Subcutaneous abdominal adipose tissue (tissue), 5 donors: ENCODE results near the gene EME2.
A peak's percentile ranks its signal among the peaks of the same experiment; 100 is the strongest.

Experiments used
- H3K27ac ChIP-seq: one replicate; pipeline ENCODE4 v1.7.0; 2013; ENCODE audit warnings: low read depth, mild to moderate bottlenecking, inconsistent platforms, low read length, moderate library complexity
- H3K27me3 ChIP-seq, 5 donors: one replicate each; pipeline ENCODE4 v1.7.0; 2013; ENCODE audit warnings: low read length in 5 of 5, inconsistent platforms in 1 of 5; ENCODE audit not compliant: control insufficient read depth in 5 of 5, insufficient read depth in 4 of 5
- H3K36me3 ChIP-seq, 5 donors: one replicate each; pipeline ENCODE4 v1.7.0; 2013; ENCODE audit warnings: low read length in 5 of 5; ENCODE audit not compliant: control insufficient read depth in 5 of 5, insufficient read depth in 5 of 5
- H3K4me1 ChIP-seq, 5 donors: one replicate each; pipeline ENCODE4 v1.7.0; 2013; ENCODE audit warnings: low read length in 5 of 5, mild to moderate bottlenecking in 3 of 5, moderate library complexity in 1 of 5; ENCODE audit not compliant: control insufficient read depth in 5 of 5, insufficient read depth in 5 of 5
- H3K4me3 ChIP-seq, 5 donors: one replicate each; pipeline ENCODE4 v1.7.0; 2013; ENCODE audit warnings: low read length in 5 of 5, low read depth in 1 of 5
- H3K9ac ChIP-seq, 5 donors: one replicate each; pipeline ENCODE4 v1.7.0; 2013; ENCODE audit warnings: low read length in 5 of 5, mild to moderate bottlenecking in 4 of 5, moderate library complexity in 3 of 5
- H3K9me3 ChIP-seq, 5 donors: one replicate each; pipeline ENCODE4 v1.7.0; 2013; ENCODE audit warnings: low read length in 5 of 5; ENCODE audit not compliant: control insufficient read depth in 5 of 5
- donor health status: healthy.
- donor health status: healthy.
- donor health status: healthy.
- donor health status: healthy.
- donor health status: healthy.

The EME2 gene

DNA sequence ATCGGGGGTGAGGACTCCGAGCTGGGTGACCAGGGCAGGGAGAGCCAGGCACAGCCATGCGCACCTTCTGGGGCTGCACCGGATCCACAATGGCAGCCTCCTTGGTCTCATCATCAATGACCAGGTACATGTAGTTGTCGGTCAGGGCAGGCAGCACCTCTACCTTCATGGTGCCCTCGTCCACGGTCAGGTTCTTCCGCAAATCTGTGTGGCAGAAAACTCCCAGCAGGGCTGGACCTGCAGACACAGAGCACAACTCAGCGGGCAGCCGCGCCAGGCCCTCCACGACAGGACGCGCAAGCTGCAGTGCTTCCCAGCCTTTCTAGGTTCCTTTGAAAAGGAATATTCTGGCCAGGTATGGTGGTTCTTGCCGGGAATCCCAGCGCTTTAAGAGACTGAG lies 50.2 kb downstream of the EME2 start:
- Histone ChIP-seq H3K9ac (peak overlapping the region in 1 of 5 donors; percentile 23), H3K4me1 (peaks cover 0 to 30% (median 21%) of the 10 kb centered on the region in 5 donors), H3K36me3 (peaks cover 0 to 47% (median 46%) of the 10 kb centered on the region in 5 donors), H3K27me3 (no peaks in the 10 kb centered on the region), H3K4me3 (no peak overlapping the region), H3K27ac (no peak overlapping the region), H3K9me3 (no peaks in the 10 kb centered on the region)

DNA sequence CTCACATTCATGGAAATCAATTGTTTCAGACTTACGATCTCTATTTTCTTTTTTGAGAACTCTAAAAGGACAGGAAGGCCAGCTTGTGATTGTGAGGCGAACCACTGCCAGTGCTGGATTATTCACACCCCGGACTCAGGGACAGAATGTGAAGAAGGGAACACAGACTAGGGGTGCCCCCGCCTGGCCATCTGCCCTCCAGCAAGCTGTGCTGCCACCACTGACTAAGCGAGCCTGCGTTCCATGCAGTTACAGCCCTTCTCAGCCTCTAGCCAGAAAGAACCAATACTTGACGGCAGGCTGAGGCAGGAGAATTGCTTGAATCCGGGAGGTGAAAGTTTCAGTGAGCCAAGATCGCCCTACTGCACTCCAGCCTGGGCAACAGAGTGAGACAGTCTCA lies 51.2 kb downstream of the EME2 start:
- peaks cover 0 to 38% (median 31%) of the 10 kb centered on the region in 5 donors for H3K4me1 ChIP-seq
- H3K9ac ChIP-seq = no peak overlapping the region
- H3K4me3 ChIP-seq = no peak overlapping the region

GRCh38 chr16:1825381-1825863 lies 52.8 kb downstream of the EME2 start:
- Histone ChIP-seq H3K27ac (no peak overlapping the region), H3K4me1 (peaks cover 0 to 49% (median 39%) of the 10 kb centered on the region in 5 donors), H3K4me3 (peak overlapping the region; percentile 68 to 100 (median 88)), H3K27me3 (no peaks in the 10 kb centered on the region), H3K9ac (peak overlapping the region in 4 of 5 donors; percentile 57 to 84 (median 80)), H3K36me3 (peaks cover 0 to 31% (median 26%) of the 10 kb centered on the region in 5 donors), H3K9me3 (no peaks in the 10 kb centered on the region)

More for the DNA sequence above, 51.2 kb downstream of the EME2 start:
- Histone ChIP-seq H3K9me3 (no peaks in the 10 kb centered on the region), H3K36me3 (peaks cover 0 to 37% (median 36%) of the 10 kb centered on the region in 5 donors), H3K27ac (no peak overlapping the region), H3K27me3 (no peaks in the 10 kb centered on the region)
